NCI-H146 treated with DMSO at 0.1 percent for 48 hours (cell line): ENCODE results near the gene RNF26.

Experiments used
- DNase-seq: peaks from one replicate; lab custom pipeline; 2025; ENCODE audit not compliant: unreplicated experiment; lab: John Stamatoyannopoulos, UW

Gene RNF26

DNA sequence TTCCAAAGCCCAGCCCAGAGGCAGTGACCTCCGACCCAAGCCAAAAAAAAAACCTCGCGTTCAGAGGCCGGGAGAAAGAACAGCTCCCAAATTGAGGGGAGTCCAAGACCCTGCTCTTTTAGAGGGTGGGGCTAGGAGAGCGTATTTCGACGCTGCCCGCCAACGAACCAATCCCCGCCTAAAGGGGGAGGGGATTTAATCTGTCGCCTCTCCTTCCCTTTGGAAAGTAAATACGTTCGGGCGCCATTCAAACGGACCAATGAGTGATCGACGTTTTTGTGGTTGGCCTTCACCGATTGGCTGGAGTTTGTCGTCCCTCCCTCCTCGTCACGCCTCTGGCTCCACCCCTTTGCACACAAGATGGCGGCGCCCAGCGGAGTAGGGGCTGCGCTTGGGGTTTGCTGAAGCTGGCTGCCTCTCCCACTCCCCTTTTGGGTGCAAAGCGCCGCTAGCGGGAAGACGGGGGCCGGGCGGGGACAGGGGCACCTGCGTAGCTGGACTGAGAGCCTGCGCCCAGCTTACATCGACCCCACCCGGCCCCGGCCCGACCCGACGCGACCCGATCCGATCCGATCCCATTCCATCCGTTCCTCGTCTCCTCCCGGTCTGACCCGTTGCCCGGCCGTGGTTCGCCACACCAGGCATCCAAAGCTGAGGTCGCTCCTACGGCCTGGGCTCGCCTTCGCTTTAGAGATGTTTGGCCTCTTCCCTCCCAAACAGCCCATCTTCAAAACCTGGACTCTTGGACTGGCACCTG is at the start of gene RNF26:
Gene RNF26, plus strand, starts transcription at position 354 of the 757 bp plus-strand sequence. CDS start 596 bp downstream, outside the sequence.
- DNase-seq, result peak; percentile 98

DNA sequence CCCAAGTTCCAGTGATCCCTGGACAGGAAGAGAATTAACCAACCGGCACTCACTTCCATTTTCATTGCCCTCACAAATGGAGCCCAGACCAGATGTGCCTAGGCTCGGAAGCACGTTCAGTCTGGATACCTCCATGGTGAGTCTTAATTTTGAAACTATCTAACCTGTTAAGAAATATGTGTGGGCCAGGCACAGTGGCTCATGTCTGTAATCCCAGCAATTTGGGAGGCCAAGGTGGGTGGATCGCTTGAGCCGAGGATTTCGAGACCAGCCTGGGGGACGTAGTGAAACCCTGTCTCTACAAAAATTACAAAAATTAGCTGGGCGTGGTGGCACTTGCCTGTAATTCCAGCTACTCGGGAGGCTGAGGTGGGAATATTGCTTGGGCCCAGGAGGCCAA is 48.9 kb upstream of the RNF26 start:
- DNase-seq, result no peak

DNA sequence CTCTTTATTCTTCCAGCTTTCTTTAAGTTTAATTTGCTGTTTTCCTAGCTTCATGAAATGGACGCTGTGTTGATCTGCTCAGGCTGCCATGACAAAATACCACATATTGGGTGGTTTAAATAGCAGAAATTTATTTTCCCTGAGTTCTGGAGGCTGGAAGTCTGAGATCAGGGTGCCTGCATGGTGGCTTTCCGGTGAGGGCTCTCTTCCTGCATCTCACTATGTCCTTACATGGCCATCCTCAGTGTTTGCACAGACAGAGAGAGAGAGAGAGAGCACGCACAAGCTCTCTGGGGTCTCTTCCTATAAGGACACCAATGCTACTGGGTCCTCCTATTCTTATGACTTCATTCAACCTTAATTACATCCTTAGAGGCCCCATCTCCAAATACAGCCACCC is 46.1 kb upstream of the RNF26 start:
- no peak for DNase-seq

DNA sequence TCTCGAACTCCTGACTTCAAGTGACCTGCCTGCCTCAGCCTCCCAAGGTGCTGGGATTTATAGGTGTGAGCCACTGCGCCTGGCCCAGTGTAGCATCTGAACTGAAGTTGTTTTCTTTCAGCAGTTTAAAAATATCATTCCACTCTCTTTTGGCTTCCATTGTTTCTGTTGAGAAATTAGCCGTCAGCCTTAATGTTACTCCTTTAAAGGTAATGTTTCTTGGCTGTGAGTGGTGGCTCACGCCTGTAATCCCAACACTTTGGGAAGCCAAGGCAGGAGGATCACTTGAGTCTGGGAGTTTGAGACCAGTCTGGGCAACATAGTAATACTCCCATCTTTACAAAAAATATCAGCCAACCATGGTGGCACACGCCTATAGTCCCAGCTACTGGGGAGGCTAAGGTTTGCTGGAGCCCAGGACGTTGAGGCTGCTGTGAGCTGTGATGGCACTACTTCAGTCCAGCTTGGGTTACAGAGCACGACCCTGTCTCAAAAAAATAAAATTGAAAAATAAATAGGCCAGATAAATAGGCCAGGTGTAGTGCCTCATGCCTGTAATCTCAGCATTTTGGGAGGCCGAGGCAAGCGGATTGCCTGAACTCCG is 43.3 kb upstream of the RNF26 start:
- DNase-seq, result no peak

- no peak for DNase-seq
Measured at GRCh38 chr11:119293461-119293860, 40.9 kb upstream of the RNF26 start.

DNA sequence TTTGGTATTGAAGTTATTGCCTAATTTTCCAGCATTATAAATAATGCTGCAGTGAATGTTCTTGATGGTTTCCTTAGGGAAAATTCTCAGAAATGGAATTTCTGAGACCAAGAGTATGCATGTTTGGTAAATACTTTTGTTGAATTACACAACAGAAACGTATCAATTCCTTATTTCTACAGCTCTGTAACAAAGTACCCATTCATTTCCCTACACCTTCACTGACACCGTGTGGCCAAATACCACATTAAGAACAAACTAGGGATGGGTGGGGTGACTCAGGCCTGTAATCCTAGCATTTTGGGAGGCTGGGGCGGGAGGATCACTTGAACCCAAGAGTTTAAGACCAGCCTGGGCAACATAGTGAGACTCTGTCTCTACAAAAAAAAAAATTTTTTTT is 39.1 kb upstream of the RNF26 start:
- no peak for DNase-seq

- DNase-seq, result no peak
Measured at GRCh38 chr11:119297938-119298337, 36.4 kb upstream of the RNF26 start.

- DNase-seq, result no peak
Measured at GRCh38 chr11:119298726-119299125, 35.6 kb upstream of the RNF26 start.

GRCh38 chr11:119299416-119299815 is 34.9 kb upstream of the RNF26 start:
- DNase-seq, result no peak

- no peak for DNase-seq
Measured at GRCh38 chr11:119300198-119300964, 33.9 kb upstream of the RNF26 start.

DNA sequence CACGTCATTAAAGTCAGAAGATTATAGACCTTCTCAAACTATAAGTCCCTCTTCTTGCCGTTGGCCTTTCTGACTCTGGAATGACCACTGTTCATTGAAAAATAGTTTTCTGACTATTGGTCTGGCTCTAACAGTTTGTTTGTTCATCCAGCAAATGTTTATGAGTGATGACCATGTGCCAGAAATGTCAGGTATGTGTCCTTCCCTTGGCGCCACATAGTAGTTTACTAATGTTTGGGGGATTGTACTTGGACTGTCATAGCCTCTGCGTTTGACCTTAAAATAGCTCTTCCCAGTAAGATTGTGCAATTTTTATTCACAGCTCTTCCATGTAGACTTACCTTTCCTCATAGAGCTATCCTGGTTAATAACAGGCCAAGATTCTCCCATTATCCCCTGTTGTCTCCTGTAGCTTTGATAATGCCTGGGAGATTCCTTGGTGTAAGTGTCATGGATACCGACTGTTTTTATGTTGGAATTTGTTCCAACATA is 31.1 kb upstream of the RNF26 start:
- DNase-seq, result no peak

GRCh38 chr11:119305556-119306372 is 28.6 kb upstream of the RNF26 start:
- DNase-seq, result no peak

- DNase-seq, result no peak
Measured at GRCh38 chr11:119306373-119306890, 27.9 kb upstream of the RNF26 start.

- DNase-seq, result no peak
Measured at GRCh38 chr11:119307219-119307618, 27.1 kb upstream of the RNF26 start.

DNA sequence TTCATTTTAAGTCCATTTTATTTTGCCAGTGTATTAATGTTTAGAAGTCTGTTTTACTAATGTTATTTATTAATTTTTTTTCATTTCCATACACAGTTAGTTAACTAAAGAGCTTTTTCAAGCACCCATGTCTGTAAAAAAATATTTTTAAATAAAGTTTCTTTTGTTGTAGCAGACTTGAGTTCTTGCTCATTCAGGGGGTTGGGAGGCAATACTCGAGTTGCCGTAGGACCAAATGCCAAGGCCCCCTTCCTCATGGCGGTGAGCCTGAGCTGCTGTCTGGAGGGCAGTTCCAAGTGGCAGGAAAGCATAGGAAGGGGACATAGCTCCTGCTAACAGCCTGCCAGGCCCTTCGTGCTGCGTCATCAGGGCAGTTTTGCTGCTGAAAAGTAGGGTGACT is 26.4 kb upstream of the RNF26 start:
- no peak for DNase-seq

- no peak for DNase-seq
Measured at GRCh38 chr11:119309411-119309810, 24.9 kb upstream of the RNF26 start.

DNA sequence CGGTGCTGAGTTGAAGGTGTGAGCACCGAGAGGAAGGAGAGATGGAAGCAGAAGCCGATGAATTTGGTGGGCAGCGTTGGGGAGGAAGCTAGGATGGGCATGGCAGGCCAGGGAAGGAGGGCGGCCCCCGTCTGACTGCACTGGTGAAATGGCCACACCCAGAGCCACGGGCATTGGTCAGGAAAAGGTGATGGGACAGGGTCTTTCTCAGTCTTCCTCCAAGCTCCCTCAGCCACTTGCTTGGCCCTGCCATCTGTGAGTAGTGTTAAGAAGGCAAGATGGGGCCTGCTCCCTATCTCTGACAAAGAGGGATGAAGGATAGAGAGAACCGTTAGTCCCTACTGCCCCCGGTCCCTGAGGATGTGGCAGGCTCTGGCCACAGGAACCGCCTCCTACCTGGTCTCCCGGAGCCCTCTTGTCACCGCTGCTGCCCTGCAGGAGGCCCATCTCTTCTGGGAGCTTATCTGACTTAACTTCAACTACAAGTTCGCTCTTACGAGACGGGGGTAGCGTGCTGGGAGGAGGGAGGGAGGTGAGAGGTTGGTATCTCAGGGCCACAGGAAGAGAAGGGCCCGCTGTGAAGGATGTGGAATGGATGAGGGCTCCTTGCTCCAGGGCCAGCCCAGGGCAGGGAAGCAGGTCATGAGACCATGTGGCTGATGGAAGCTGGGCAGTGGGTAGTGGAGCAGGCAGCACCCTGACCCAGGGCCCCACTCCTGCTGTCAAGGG is 24.2 kb upstream of the RNF26 start:
- no peak for DNase-seq

- DNase-seq, result no peak
Measured at GRCh38 chr11:119310682-119311052, 23.7 kb upstream of the RNF26 start.

GRCh38 chr11:119314726-119315125 is 19.6 kb upstream of the RNF26 start:
- DNase-seq, result no peak
